Chondrocyte (in vitro differentiated cells): Measurements from ENCODE around the gene ITSN1. TPM values are rescaled to one million over a fixed set of nuclear protein-coding genes. Genes with fewer than 3 reads are reported as not detected.

ENCODE experiments used
- DNase-seq: peaks from one replicate; pipeline ENCODE4 v3.0.0; 2021; ENCODE audit warnings: mixed read lengths, low spot score
- H3K27ac Mint-ChIP-seq: one replicate; pipeline ENCODE4 v1.8.0; 2021; ENCODE audit warnings: mild to moderate bottlenecking, moderate library complexity, mixed read lengths; ENCODE audit not compliant: unreplicated experiment
- H3K27me3 Mint-ChIP-seq: 2 replicates; pipeline ENCODE4 v1.8.0; 2021; ENCODE audit warnings: low read depth, mixed read lengths
- H3K36me3 Mint-ChIP-seq: 2 replicates; pipeline ENCODE4 v1.8.0; 2021; ENCODE audit warnings: low read depth, mixed read lengths
- H3K4me1 Mint-ChIP-seq: 2 replicates; pipeline ENCODE4 v1.8.0; 2021; ENCODE audit warnings: low read depth, mild to moderate bottlenecking, mixed read lengths
- H3K4me3 Mint-ChIP-seq: one replicate; pipeline ENCODE4 v1.8.0; 2021; ENCODE audit warnings: mild to moderate bottlenecking, moderate library complexity, mixed read lengths; ENCODE audit not compliant: unreplicated experiment
- H3K9me3 Mint-ChIP-seq: 2 replicates; pipeline ENCODE4 v1.8.0; 2021; ENCODE audit warnings: low read depth, mixed read lengths
- total RNA-seq: library from RNA; stranded (reverse); gene quantifications from 3 replicates; pipeline ENCODE4 v1.2.1, GENCODE V29; 2021
- TF ChIP-seq, protein P1 (sequence below): fragments of 200-600 bp; sonication (generic); IDR thresholded peaks from 2 replicates; pipeline ENCODE4 v1.5.0; 2021; ENCODE audit warnings: antibody characterized with exemption, mild to moderate bottlenecking, moderate library complexity

ITSN1 gene
- total RNA-seq, 1 donor from 2014 or later = 29.8 TPM

DNA sequence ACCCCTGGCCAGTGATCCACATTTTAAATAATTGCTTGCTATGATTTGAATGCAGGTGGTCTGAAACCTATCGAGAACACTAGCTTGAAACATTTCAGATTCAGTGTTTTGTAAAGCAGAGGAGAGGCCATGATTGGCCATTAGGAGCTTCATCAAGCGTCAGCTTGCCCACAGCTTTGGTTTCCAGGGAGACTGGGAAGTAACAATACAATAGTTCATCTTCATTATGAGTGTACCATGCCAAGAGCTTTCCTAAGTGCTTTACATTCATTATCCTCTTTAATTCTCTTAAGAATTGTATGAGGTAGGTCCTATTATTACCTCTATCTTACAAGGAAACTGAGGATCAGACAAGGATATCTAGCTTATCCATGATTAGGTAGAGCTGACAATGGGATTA is 301.0 kb downstream of the ITSN1 start:
- DNase-seq = no peak
- Mint-ChIP-seq H3K4me3 (no peak overlapping the region), H3K27ac (no peak overlapping the region), H3K36me3 (peaks cover 6% of the 10 kb centered on the region), H3K27me3 (no peaks in the 10 kb centered on the region), H3K4me1 (peaks cover 31% of the 10 kb centered on the region), H3K9me3 (peaks cover 10% of the 10 kb centered on the region)
- TF ChIP-seq, protein P1, sequence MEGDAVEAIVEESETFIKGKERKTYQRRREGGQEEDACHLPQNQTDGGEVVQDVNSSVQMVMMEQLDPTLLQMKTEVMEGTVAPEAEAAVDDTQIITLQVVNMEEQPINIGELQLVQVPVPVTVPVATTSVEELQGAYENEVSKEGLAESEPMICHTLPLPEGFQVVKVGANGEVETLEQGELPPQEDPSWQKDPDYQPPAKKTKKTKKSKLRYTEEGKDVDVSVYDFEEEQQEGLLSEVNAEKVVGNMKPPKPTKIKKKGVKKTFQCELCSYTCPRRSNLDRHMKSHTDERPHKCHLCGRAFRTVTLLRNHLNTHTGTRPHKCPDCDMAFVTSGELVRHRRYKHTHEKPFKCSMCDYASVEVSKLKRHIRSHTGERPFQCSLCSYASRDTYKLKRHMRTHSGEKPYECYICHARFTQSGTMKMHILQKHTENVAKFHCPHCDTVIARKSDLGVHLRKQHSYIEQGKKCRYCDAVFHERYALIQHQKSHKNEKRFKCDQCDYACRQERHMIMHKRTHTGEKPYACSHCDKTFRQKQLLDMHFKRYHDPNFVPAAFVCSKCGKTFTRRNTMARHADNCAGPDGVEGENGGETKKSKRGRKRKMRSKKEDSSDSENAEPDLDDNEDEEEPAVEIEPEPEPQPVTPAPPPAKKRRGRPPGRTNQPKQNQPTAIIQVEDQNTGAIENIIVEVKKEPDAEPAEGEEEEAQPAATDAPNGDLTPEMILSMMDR = no peak

GRCh38 chr21:33944185-33944763 is 302.0 kb downstream of the ITSN1 start:
- Mint-ChIP-seq H3K36me3 (peaks cover 6% of the 10 kb centered on the region), H3K9me3 (peaks cover 10% of the 10 kb centered on the region), H3K4me1 (peaks cover 37% of the 10 kb centered on the region), H3K27me3 (no peaks in the 10 kb centered on the region), H3K27ac (no peak overlapping the region), H3K4me3 (no peak overlapping the region)
- TF ChIP-seq, protein P1 = no peak
- no peak for DNase-seq

- Mint-ChIP-seq H3K27ac (no peak overlapping the region), H3K9me3 (peaks cover 10% of the 10 kb centered on the region), H3K36me3 (peaks cover 6% of the 10 kb centered on the region), H3K4me1 (peaks cover 28% of the 10 kb centered on the region), H3K4me3 (no peak overlapping the region), H3K27me3 (no peaks in the 10 kb centered on the region)
- no peak for DNase-seq
- TF ChIP-seq, protein P1 = no peak
Observed at GRCh38 chr21:33945652-33946270, 303.5 kb downstream of the ITSN1 start.

- no peaks in the 10 kb centered on the region for H3K27me3 Mint-ChIP-seq
- peaks cover 6% of the 10 kb centered on the region for H3K36me3 Mint-ChIP-seq
- peaks cover 31% of the 10 kb centered on the region for H3K4me1 Mint-ChIP-seq
- H3K27ac Mint-ChIP-seq = peak overlapping the region; percentile 97
- TF ChIP-seq, protein P1 = no peak
- H3K9me3 Mint-ChIP-seq = peaks cover 10% of the 10 kb centered on the region
- no peak for DNase-seq
- peak overlapping the region; percentile 56 for H3K4me3 Mint-ChIP-seq
Observed at GRCh38 chr21:33947451-33948095, 305.3 kb downstream of the ITSN1 start.

DNA sequence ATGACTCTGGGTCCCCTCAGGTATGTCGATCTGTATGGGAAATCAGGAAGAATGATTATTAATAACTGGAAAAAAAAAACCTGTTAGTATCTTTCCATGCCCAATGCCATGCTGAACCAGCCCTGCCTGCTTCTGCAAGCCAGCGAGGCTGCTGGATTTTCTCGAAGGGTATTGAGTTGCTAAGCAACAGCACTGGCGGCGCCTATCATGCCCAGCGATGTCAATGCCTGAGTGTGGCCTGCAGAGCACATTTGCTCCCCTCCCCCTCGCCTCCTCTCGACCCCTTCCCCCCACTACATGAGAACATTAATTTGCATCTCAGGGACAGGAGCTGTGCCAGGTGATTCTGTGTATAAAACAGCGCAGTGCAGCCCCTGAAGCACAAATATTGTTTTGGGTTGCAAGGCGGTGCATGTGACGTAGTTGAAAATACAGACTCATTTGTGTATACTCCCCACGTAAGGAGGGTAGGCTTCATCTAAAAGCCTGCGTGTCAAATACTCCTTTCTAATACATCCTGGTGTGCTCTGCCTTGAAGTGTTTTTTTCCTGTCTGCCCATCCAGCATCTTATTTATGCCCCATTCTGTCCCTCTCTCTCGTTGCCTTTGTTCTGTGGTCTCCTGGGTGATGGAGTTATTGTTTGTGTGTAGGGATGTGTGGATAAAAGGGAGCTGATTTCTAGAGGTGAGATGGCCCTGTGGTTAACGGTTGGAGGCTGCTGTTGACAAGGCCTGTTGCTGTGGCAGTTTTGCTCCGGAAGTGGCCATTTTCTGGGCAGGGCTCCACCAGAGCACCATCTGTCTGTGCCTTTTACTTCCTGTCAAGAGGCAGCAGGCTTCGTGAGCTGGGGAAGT is 306.0 kb downstream of the ITSN1 start:
- Mint-ChIP-seq H3K9me3 (peaks cover 10% of the 10 kb centered on the region), H3K4me1 (peaks cover 31% of the 10 kb centered on the region), H3K4me3 (peak overlapping the region; percentile 56), H3K27ac (peak overlapping the region; percentile 97), H3K27me3 (no peaks in the 10 kb centered on the region), H3K36me3 (peaks cover 6% of the 10 kb centered on the region)
- no peak for DNase-seq
- TF ChIP-seq, protein P1 = no peak
